ENCODE data around the gene RNASE12.
"Not testable (repeated sequence)": the region's sequence is repeated elsewhere in the genome, so short reads cannot be mapped to it uniquely, and the experiment has no call there.

The RNASE12 gene

GRCh38 chr14:20583142-20583541 is 8.0 kb downstream of the RNASE12 start:
- no peak for DNase-seq (ENCODE audit: extremely low read depth in 1 of 2, low read depth in 1 of 2)

- no peak for DNase-seq (ENCODE audit: extremely low read depth in 1 of 2, low read depth in 1 of 2)
These were observed 10.9 kb downstream of the RNASE12 start for GRCh38 chr14:20580242-20580641.

GRCh38 chr14:20578784-20579502 is 12.2 kb downstream of the RNASE12 start:
- DNase-seq (ENCODE audit: extremely low read depth in 1 of 2, low read depth in 1 of 2): no peak

- no peak for DNase-seq (ENCODE audit: extremely low read depth in 1 of 2, low read depth in 1 of 2)
These were observed 12.9 kb downstream of the RNASE12 start for GRCh38 chr14:20578325-20578724.

- DNase-seq (ENCODE audit: extremely low read depth in 1 of 2, low read depth in 1 of 2): not testable (repeated sequence)
These were observed 18.7 kb downstream of the RNASE12 start for GRCh38 chr14:20572382-20572990.

- not testable (repeated sequence) for DNase-seq (ENCODE audit: extremely low read depth in 1 of 2, low read depth in 1 of 2)
These were observed 20.5 kb downstream of the RNASE12 start for GRCh38 chr14:20570720-20571119.

- DNase-seq (ENCODE audit: extremely low read depth in 1 of 2, low read depth in 1 of 2): not testable (repeated sequence)
These were observed 21.3 kb downstream of the RNASE12 start for GRCh38 chr14:20569865-20570264.

- DNase-seq (ENCODE audit: extremely low read depth in 1 of 2, low read depth in 1 of 2): no peak
These were observed 22.1 kb downstream of the RNASE12 start for GRCh38 chr14:20569066-20569465.

- no peak for DNase-seq (ENCODE audit: extremely low read depth in 1 of 2, low read depth in 1 of 2)
These were observed 22.8 kb downstream of the RNASE12 start for GRCh38 chr14:20568393-20568792.

- not testable (repeated sequence) for DNase-seq (ENCODE audit: extremely low read depth in 1 of 2, low read depth in 1 of 2)
These were observed 24.0 kb downstream of the RNASE12 start for GRCh38 chr14:20567199-20567598.

- no peak for DNase-seq (ENCODE audit: extremely low read depth in 1 of 2, low read depth in 1 of 2)
These were observed 26.6 kb downstream of the RNASE12 start for GRCh38 chr14:20564501-20564997.

GRCh38 chr14:20563971-20564370 is 27.2 kb downstream of the RNASE12 start:
- no peak for DNase-seq (ENCODE audit: extremely low read depth in 1 of 2, low read depth in 1 of 2)

GRCh38 chr14:20560961-20561360 is 30.2 kb downstream of the RNASE12 start, which contains the start of gene RNASE9:
TSS of gene RNASE9 (minus strand) at chr14:20561047.
- no peak for DNase-seq (ENCODE audit: extremely low read depth in 1 of 2, low read depth in 1 of 2)

GRCh38 chr14:20559461-20559904 is 31.7 kb downstream of the RNASE12 start:
- DNase-seq (ENCODE audit: extremely low read depth in 1 of 2, low read depth in 1 of 2): no peak

- no peak for DNase-seq (ENCODE audit: extremely low read depth in 1 of 2, low read depth in 1 of 2)
These were observed 34.0 kb downstream of the RNASE12 start for GRCh38 chr14:20557212-20557542.

- no peak for DNase-seq (ENCODE audit: extremely low read depth in 1 of 2, low read depth in 1 of 2)
These were observed 34.5 kb downstream of the RNASE12 start for GRCh38 chr14:20556500-20557211.

- no peak for DNase-seq (ENCODE audit: extremely low read depth in 1 of 2, low read depth in 1 of 2)
These were observed 35.3 kb downstream of the RNASE12 start for GRCh38 chr14:20555845-20556244.

GRCh38 chr14:20553024-20553423 is 38.2 kb downstream of the RNASE12 start:
- no peak for DNase-seq (ENCODE audit: extremely low read depth in 1 of 2, low read depth in 1 of 2)

- no peak for DNase-seq (ENCODE audit: extremely low read depth in 1 of 2, low read depth in 1 of 2)
These were observed 39.6 kb downstream of the RNASE12 start for GRCh38 chr14:20551606-20552005.

- DNase-seq (ENCODE audit: extremely low read depth in 1 of 2, low read depth in 1 of 2): no peak
These were observed 40.2 kb downstream of the RNASE12 start for GRCh38 chr14:20550926-20551325.

- no peak for DNase-seq (ENCODE audit: extremely low read depth in 1 of 2, low read depth in 1 of 2)
These were observed 42.6 kb downstream of the RNASE12 start for GRCh38 chr14:20548414-20549158.

Measured in activated CD8-positive, alpha-beta memory T cell treated with anti-CD3 and anti-CD28 coated beads for 1 hour (primary cell).